HG02840 (cell line): ENCODE data around the gene XPO5.
"Not testable (repeated sequence)": the region's sequence is repeated elsewhere in the genome, so short reads cannot be mapped to it uniquely, and the experiment has no call there.

Source experiments
- ATAC-seq: cut with Tn5 transposase; IDR thresholded peaks from one replicate; pipeline ENCODE4 v1.9.1; 2021; ENCODE audit warnings: mild to moderate bottlenecking, moderate library complexity, moderate number of reproducible peaks; ENCODE audit not compliant: unreplicated experiment, low FRiP score

XPO5 gene

GRCh38 chr6:43575772-43576551 is at the start of gene XPO5, which contains the start of gene POLH:
Gene XPO5, minus strand, starts transcription at chr6:43576038. Its CDS starts 174 bp downstream, at chr6:43575864.
Gene POLH, plus strand, starts transcription at chr6:43576185. Its CDS starts 6,135 bp downstream, at chr6:43582320.
- peak; percentile 82 for ATAC-seq

- no peak for ATAC-seq
Observed at GRCh38 chr6:43625393-43625992, 49.7 kb upstream of the XPO5 start.

GRCh38 chr6:43624786-43625288 is 49.0 kb upstream of the XPO5 start:
- no peak for ATAC-seq

GRCh38 chr6:43623880-43624785 is 48.3 kb upstream of the XPO5 start:
- no peak for ATAC-seq

DNA sequence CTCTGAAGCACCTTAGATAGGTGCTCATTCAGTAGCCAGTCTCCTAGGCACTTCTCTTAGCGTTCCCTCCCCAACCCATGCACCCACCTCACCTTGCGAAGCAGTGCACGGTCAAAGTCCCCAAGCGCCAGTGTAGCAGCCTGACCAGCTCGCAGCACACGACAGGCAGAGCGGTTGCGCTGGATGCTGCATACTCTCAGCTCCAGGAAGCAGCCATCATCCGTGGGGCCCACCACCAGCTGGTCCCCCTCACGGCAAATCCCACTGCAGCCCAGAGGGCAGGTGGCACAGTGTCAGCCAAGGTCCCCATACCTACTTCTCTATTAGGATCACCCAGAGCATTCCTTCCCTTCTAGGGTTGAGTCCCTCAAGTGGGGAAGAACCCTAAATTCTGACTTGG is 46.7 kb upstream of the XPO5 start:
- no peak for ATAC-seq

- no peak for ATAC-seq
Observed at GRCh38 chr6:43621836-43622180, 46.0 kb upstream of the XPO5 start.

- ATAC-seq = no peak
Observed at GRCh38 chr6:43621078-43621835, 45.4 kb upstream of the XPO5 start.

DNA sequence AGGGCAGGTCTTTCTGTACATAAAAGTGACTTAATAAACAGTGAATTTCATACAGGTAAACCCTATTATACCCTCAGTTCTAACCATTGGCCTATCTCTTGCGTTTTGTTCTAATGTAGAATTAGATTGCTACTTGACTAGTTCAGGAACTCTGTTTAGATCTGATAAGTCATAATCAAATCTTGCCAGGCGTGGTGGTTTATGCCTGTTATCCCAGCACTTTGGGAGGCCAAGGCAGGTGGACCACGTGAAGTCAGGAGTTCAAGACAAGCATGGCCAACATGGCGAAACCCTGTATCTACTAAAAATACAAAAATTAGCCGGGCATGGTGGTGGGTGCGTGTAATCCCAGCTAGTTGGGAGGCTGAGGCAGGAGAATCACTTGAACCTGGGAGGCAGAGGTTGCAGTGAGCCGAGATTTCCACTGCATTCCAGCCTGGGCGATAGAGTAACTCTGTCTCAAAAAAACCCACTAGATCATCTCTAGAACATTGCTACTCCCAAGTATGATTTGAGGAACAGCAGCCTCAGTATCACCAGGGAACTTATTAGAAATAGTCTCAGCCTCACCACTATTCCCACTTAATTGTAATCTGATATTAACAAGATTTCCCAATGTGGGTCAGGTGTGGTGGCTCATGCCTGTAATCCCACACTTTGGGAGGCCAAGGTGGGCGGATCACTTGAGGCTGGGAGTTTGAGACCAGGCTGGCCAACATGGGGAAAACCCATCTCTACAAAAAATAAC is 41.1 kb upstream of the XPO5 start:
- ATAC-seq = no peak

DNA sequence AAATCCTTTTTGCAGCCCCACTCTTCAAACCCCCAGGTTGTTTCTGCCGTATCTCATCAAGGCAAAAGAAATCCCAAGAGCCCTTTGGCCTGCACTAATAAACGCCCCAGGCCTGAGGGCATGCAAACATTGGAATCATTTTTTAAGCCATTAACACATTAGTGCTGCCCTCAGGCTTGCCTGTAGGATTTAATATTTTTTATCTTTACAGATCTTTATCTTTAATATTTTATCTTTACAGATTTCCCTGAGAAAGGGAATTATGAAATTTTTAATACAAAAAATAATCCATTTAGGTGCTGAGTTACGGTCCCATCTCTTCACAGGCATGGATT is 38.5 kb upstream of the XPO5 start:
- no peak for ATAC-seq

DNA sequence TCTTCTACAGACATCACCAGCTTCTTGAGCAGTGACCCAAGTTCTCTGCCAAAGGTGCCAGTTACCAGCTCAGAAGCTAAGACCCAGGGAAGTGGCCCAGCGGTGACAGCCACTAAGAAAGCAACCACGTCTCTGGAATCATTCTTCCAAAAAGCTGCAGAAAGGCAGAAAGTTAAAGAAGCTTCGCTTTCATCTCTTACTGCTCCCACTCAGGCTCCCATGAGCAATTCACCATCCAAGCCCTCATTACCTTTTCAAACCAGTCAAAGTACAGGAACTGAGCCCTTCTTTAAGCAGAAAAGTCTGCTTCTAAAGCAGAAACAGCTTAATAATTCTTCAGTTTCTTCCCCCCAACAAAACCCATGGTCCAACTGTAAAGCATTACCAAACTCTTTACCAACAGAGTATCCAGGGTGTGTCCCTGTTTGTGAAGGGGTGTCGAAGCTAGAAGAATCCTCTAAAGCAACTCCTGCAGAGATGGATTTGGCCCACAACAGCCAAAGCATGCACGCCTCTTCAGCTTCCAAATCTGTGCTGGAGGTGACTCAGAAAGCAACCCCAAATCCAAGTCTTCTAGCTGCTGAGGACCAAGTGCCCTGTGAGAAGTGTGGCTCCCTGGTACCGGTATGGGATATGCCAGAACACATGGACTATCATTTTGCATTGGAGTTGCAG is 38.0 kb upstream of the XPO5 start:
- no peak for ATAC-seq

- no peak for ATAC-seq
Observed at GRCh38 chr6:43610431-43610830, 34.6 kb upstream of the XPO5 start.

DNA sequence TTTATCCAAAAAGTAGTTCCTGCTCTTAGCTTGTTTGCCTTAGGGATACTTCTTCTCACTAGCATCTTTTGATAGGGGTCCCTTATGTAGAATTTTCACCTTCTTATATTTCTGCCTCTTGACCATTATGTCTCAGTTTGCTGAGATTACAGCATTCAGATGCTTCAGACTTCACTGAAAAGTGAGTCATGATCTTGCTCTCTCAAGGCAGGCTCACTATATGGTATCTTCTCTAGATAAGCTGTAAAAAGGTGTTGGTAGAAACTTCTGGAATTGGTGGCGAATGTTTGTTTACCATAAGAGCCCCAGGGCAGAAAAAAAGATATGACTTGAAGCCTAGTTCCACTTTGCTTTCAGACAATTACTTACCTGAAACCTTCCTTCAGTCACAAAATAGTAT is 33.6 kb upstream of the XPO5 start:
- ATAC-seq = no peak

- ATAC-seq = no peak
Observed at GRCh38 chr6:43608807-43609206, 33.0 kb upstream of the XPO5 start.

GRCh38 chr6:43608310-43608763 is 32.5 kb upstream of the XPO5 start:
- ATAC-seq = no peak

DNA sequence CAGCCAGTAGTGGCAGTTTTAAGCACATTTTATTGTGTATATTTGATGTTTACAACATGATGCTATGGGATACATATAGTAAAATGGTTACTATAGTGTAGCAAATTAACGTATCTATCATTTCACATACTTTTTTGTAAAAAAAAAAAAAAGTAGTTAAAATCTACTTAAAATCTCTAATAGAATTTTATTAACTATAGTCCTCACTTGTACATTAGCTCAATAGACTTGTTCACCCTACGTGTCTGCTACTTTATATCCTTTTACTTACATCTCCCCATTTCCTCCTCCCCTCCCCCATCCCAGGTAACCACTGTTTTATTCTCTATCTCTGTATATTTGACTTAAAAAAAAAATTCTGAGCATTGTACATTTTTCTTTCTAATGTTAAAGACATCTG is 30.2 kb upstream of the XPO5 start:
- ATAC-seq = no peak

- ATAC-seq = no peak
Observed at GRCh38 chr6:43604174-43604573, 28.3 kb upstream of the XPO5 start.

DNA sequence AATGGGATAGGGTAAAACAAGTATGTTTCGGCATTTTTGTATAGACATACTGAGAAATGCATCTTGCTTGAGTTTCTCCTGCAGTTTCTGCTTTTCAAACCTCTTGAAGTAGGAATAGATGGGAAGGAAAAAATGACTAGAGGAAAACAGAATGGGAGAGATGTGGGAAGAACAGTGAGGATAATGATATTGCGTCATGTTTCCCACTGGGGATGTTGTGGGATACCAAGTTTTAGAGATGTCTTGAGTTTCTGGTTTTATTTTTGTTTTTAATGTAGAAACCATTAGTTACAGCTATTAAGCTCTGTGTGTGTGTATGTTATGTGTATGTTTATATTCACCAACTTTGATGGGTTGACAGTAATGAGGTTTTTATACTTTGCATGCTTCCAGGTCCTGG is 24.8 kb upstream of the XPO5 start:
- ATAC-seq = no peak

GRCh38 chr6:43593938-43594337 is 18.1 kb upstream of the XPO5 start:
- ATAC-seq = no peak

DNA sequence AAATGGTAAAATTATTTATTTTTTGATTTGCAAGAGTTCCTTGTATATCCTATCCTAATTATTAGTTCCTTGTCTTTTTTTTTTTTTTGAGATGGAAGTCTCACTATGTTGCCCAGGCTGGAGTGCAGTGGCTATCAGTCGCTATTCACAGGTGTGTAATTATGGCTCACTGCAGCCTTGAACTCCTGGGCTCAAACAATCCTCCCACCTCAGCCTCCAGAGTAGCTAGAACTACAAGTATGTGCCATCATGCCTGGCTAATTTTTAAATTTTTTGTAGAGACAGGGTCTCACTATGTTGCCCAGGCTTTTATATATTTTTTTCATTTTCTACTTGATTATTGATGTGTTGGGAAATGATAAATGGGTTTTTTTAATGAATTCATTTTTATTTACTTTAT is 13.7 kb upstream of the XPO5 start:
- not testable (repeated sequence) for ATAC-seq
